Left hindlimb (tissue), 1 donor: ENCODE data around the gene SPECC1.
A peak's percentile ranks its signal among the peaks of the same experiment; 100 is the strongest.
"Not testable (repeated sequence)": the region's sequence is repeated elsewhere in the genome, so short reads cannot be mapped to it uniquely, and the experiment has no call there.

Experiments used
- DNase-seq: peaks from one replicate; pipeline ENCODE4 v3.0.0-alpha.2; 2018

SPECC1 gene

GRCh38 chr17:20282526-20283308 lies 273.6 kb downstream of the SPECC1 start:
- no peak for DNase-seq

DNA sequence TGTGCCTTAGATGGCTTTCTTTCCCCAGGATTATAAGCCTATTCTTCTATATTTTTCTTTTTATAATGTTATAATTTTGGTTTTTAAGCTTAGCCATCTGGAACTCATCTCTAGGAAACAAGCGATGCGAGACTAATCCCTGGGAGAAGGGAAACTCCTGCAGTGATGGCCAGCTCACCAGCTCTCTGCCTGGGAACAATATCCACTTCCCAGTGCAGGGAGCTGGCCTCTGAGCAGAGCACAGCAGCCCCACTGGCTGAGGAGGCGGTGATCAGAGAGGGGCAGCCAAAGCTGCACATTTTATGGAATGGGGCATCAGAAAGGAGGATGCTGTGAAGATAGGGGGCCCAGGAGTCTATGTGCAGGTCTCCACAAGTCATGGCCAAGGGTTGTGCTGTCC lies 274.9 kb downstream of the SPECC1 start:
- DNase-seq, result no peak

DNA sequence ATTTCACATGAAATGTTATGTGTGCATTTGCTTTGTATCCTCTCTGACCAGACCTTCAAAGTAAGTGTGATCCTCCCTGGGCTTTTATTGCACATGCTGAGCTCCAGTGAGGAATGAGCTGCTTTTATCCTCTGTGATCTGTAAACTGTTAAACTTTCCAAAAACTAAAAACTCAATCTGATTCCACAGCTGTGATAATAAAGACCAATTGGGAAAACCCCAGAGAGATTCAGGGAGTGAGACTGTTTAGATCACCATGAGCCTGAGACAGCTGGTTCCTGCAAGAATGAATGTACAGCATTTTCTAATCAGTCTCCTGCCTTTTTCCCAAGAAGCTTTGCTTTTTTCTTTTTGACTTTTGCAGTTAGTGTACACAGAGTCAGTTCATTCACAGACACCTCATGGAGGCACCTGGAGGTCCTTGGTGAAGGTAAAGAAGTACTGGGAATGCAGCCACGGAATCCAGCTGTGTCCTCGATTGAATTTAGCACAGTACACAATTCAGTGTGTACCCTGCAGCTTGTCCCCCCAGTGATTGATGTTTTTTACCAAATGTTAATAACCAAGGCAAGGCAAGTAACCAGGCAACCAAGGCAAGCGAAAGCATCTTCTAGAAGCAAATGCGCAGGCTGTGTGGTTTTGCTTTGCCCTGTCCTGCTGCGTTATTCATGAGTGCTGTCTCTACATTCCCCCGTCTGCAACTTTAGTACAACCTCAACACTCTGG lies 275.6 kb downstream of the SPECC1 start:
- no peak for DNase-seq

DNA sequence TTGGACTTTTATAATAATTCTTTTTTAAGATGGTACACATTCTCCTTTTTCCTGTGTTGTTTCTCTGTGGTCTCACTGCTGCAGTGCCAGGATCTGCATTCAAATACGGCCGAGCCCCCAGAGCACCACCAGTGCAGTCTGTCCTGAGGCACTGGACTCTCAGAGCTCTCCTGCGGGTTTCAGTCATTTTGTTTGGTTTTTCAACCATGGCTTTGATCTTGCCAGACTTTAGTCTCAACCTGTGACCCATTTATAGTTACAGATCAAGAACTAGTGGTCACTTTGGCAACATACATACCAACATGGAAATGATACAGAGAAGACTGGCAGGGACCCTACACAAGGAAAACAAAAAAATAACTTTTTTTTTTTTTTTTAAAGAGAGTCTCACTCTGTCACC lies 280.8 kb downstream of the SPECC1 start:
- DNase-seq, result no peak

GRCh38 chr17:20291853-20292252 lies 282.7 kb downstream of the SPECC1 start:
- no peak for DNase-seq

DNA sequence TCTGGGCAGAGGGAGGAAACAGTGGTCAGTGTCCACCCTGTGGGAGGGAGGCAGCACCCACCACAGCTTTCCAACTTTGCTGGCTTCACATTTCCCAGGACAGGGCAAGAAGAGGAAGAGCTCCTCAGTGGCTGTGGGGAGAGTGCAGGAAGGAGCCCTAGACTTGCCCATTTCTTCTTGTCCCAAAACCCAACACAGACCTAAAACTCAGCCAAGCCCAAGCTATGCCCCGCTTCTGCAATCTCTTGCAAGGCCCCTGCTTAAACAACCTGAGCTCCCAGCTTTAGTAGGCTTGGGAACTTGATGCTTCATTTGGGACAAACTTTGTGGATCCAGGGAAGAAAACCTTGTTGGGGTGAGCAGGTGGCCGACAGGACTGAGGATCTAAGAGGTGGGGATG lies 284.3 kb downstream of the SPECC1 start:
- no peak for DNase-seq

- no peak for DNase-seq
Measured at GRCh38 chr17:20294120-20294519, 285.0 kb downstream of the SPECC1 start.

DNA sequence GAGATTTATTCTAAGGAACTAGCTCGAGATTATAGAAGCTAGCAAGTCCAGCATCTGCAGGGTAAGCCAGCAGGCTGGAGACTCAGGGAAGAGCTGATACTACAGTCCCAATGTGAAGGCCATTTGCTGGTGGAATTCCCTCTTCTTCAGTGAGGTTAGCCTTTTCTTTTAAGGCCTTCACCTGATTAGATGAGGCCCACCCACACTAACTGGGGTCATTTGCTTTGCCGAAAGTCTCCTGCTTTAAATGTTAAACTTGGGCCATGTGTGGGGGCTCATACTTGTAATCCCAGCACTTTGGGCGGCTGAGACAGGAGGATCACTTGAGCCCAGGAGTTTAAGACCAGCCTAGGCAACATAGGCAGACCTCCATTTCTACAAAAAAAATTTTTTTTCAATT lies 289.9 kb downstream of the SPECC1 start:
- DNase-seq, result no peak

- no peak for DNase-seq
Measured at GRCh38 chr17:20300436-20300934, 291.3 kb downstream of the SPECC1 start.

DNA sequence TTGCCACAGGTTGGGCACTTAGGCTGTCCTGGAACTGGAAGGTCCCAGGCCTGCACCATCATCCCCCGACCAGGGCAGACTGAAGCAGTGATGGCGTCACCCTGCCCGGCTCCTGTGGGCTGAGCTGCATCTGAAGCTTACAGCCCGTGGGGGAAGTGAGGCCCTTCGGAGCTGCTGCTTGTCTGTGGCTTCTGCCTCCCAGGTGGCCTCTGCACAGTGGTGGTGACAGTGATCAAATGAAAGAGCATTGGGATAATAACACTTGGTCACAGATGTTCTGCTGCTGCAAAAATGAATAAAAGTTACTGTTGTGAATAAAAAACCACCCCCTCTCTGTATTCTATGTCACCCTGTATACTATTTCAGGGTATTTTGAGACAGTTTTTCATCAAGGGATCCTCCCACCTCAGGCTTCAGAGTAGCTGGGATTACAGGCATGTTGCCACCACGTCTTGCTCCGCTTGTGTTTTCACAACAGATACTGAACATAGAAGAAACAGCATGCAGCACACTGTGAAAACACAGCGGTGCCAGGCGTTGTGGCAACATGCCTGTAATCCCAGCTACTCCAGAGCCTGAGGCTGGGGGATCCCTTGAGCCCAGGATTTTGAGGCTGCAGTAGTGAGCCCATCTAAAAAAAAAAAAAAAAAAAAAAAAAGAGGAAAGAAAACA lies 293.2 kb downstream of the SPECC1 start:
- no peak for DNase-seq

GRCh38 chr17:20304961-20305360 lies 295.8 kb downstream of the SPECC1 start:
- no peak for DNase-seq

GRCh38 chr17:20306924-20307323 lies 297.8 kb downstream of the SPECC1 start:
- DNase-seq, result no peak

DNA sequence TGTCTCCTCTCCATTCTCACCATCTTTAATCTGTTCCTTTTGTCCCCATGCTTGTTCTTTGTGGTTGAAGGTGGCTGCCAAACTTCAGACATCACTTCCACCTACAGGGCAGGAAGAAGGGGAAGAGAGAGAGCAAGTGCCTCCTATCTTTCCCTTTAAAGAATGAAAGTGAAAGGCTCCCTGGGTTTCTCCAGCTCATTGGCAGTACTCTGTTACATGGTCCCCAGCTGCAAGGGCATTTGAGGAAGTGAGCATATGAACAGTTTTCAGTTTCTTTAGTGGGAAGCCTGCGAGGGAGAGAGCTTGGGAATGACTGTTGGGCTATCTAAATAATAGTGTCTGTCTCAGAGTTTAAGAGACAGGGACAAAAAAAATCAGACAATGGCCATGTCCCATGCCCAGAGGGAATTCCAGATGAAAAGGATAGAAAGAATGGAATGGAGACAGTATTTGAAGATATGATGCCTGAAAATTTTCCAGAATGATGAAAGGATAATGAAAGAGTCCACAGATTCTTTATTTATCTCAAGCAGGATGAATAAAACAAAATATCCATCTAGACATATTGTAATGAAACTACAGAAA lies 298.3 kb downstream of the SPECC1 start:
- no peak for DNase-seq

DNA sequence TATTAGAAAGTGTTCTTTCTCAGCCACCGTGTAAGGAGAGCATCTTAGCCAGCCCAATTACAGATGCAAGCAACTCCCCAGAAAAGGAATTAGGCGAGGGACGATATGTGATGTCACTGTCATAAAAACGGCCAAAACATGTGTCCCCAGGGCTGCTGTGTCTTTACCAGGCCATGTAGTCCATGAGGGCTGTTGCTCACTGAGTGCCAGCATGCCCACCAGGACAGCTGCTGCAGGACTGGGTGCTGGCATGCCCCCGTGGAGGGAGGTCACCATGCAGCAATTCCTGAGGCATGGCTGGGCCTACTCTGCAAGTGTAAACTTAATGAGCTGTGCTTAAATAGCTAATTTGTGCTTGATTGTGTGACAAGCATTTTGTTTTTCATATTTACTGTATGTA lies 301.3 kb downstream of the SPECC1 start:
- no peak for DNase-seq

DNA sequence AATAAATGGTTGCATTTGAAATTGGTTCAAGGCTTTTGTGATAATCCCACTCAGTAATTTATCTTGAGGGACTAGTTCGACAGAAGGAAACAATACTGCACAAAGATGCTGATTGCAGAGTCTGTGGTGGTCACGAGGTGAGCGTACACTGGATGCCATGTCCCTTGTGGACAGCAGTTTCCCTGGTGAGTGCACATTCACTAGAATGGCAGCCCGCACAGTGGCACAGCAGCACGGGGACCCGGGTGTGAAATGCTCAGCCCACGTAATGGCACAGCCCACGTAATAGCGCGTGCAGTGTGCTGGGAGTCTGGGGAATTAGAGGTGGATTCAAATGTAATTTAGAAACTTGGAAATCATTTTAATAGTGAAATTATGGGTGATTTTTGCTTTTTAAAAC lies 304.1 kb downstream of the SPECC1 start:
- DNase-seq, result no peak

- DNase-seq, result no peak
Measured at GRCh38 chr17:20313891-20314290, 304.7 kb downstream of the SPECC1 start.

DNA sequence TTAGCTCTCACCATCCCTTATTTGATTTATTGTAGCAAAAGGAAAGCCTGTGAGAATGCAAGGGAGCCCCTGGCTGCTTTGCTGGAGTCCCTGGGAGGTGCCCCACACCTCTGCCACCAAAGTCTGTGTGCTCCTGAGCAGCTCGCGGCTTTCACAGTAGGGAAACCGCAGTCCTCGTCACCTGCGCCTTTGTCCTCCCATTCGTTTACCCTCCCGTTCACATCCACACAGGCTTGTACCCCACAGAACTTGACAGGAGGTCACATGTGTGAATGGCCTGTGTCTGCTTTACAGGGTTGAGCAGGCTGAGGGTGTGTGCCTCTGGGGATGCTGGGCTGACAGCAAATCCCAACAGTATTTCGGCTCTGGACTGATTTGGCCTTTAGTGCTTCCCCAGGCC lies 305.7 kb downstream of the SPECC1 start:
- DNase-seq, result no peak

- no peak for DNase-seq
Measured at GRCh38 chr17:20315311-20315710, 306.2 kb downstream of the SPECC1 start.

GRCh38 chr17:20315821-20316220 lies 306.7 kb downstream of the SPECC1 start:
- DNase-seq, result no peak

DNA sequence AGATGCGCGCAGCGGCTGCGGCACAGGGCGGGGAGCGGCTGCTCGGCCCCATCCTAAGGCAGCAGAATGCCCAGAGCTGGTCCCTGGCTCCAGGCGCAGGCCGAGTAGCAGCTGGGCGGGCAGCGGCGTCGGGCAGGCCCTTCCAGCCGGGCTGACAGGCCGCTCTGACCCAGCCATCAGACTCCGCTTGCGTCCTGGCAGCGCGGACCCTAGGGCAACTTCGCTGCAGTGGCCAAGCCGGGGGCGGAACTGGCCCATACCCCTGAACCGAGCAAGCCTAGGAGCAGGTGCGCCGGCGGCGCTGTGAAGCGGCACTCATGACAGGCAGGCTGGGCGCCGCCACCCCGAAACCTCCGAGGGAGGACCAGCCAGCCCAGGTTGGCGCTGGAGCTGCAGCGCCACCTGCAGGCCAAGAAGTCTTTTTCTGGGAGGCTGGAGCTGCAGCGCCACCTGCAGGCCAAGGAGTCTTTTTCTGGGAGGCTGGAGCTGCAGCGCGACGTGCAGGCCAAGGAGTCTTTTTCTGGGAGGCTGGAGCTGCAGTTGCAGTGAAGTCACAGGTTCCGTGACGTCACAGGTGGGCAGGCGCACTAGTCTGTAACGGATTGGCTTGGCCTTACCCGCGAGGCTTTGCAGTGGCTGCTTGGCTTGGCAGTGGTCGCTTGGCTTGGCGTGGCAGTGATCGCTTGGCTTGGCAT lies 311.5 kb downstream of the SPECC1 start:
- DNase-seq, result peak; percentile 68

GRCh38 chr17:20321357-20321756 lies 312.2 kb downstream of the SPECC1 start:
- DNase-seq, result not testable (repeated sequence)

DNA sequence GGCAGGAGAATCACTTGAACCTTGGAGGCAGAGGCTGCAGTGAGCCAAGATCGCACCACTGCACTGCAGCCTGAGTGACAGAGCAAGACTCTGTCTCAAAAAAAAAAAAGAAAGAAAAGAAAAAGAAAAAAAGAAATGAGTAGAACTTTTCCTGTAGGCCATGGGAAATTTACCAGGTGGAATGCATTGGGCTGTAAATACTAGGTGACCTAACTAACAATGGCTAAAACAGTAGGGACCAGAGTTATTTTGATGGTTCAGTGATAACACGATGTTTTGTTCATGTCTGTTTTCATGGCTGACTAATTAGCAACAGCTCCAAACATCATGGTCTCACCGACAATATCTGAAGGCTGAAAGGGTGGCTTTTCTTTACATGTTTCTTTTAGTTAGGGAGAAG lies 318.6 kb downstream of the SPECC1 start:
- DNase-seq, result not testable (repeated sequence)

DNA sequence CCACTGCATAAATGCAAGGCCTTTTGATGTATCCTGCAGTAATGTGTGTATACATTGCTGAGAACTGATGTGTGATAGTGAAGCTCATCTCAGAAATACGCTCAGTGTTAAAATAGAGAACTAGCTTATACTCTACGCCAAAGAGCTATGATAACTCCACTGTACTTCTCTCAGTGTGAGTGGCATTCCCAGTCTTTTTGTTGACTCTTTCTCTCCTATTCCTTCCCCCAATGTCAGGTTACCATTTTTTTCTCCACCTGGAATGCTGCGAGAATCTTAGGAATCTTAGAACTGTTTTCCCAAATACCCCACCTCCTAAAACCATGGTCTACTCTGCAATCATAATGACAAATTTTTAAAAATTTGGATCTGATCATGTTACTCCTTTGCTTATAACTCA lies 342.2 kb downstream of the SPECC1 start:
- not testable (repeated sequence) for DNase-seq
